ENCODE results near the gene GRIN1.
A peak's percentile ranks its signal among the peaks of the same experiment; 100 is the strongest.

Gene GRIN1

DNA sequence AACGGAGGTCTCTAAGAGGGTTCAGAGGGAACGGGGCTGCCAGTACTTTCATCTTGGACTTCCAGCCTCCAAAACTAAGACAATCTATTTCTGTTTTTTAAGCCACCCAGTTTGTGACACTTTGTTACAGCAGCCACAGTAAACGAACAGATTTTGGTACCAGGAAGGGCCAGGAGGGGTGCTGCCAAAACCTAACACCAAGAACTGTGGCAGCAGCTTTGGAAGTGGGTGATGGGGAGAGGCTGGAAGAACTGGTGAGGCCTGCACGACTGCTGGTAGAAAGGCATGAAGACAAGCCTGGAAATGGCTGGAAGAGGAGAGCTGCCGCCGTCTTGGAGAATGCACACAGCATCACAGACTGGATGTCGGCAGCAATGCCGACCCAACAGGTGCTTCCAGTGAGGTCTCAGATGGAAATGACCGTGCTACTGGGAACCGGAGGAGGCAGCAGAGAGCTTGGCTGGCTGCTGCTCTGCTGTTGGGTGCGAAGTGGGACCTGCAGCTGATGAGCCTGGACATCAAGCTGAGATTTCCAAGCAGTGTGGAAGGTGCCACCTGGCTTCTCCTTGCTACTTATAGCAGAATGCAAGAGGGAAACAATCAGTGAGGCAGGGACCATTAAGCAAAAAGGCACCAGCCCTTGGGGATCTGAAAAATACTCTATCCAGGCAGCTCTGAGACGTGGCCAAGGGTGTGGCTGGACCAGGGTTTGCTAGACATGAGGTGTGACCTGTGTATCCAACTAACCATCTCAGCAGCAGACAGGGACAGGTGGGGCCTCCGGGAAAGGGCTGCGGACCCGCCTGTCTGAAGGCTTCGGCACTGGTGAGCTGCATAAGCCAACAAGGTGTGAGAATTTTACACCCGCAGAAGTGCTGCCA is 37.6 kb downstream of the GRIN1 start:
- H3K4me3 ChIP-seq (ENCODE audit: low read depth, low read length): no peak overlapping the region
- peak; percentile 67 for DNase-seq (ENCODE audit: low read depth)
- TF ChIP-seq, protein P1, sequence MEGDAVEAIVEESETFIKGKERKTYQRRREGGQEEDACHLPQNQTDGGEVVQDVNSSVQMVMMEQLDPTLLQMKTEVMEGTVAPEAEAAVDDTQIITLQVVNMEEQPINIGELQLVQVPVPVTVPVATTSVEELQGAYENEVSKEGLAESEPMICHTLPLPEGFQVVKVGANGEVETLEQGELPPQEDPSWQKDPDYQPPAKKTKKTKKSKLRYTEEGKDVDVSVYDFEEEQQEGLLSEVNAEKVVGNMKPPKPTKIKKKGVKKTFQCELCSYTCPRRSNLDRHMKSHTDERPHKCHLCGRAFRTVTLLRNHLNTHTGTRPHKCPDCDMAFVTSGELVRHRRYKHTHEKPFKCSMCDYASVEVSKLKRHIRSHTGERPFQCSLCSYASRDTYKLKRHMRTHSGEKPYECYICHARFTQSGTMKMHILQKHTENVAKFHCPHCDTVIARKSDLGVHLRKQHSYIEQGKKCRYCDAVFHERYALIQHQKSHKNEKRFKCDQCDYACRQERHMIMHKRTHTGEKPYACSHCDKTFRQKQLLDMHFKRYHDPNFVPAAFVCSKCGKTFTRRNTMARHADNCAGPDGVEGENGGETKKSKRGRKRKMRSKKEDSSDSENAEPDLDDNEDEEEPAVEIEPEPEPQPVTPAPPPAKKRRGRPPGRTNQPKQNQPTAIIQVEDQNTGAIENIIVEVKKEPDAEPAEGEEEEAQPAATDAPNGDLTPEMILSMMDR (conservative IDR thresholded peaks at IDR 0.05; ENCODE audit: low read depth, low read length): peak; percentile 78

DNA sequence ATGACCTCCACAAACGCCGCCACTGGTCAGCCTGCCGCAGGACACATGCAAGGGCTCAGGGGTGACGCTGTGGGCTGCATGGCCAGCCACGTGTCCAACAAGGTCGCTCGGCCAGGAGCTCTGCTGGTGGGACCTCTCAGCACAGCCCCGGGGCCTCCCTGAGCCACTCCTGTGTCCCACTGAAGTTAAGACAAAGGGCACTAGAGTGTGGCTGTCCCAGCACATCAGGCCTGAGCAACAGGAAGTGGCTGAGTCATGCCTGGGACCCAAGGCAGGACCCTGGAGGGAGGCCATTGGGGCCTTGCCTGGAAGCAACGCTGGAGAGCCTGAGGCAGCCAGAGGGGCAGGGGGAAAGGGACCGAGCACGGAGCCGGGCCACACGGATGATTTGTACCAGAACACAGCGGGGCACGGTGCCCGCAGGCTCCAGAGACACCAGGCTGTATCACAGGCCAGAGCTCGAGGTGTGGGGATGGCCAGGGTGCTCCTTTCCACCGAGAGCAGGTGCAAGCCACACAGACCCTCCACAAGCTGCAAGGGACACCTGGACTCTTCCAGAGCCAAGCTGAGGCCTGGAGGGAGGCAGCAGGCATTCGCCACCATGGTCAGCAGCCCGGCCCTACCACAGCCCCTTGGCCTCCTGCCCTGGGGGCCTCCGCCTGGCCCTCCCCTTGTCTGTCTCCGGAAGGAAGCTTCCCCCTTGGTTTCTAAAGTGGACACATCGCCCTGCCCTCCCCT is 39.4 kb downstream of the GRIN1 start:
- no peak overlapping the region for H3K4me3 ChIP-seq (ENCODE audit: low read depth, low read length)
- TF ChIP-seq, protein P1 (conservative IDR thresholded peaks at IDR 0.05; ENCODE audit: low read depth, low read length): no peak
- no peak for DNase-seq (ENCODE audit: low read depth)

DNA sequence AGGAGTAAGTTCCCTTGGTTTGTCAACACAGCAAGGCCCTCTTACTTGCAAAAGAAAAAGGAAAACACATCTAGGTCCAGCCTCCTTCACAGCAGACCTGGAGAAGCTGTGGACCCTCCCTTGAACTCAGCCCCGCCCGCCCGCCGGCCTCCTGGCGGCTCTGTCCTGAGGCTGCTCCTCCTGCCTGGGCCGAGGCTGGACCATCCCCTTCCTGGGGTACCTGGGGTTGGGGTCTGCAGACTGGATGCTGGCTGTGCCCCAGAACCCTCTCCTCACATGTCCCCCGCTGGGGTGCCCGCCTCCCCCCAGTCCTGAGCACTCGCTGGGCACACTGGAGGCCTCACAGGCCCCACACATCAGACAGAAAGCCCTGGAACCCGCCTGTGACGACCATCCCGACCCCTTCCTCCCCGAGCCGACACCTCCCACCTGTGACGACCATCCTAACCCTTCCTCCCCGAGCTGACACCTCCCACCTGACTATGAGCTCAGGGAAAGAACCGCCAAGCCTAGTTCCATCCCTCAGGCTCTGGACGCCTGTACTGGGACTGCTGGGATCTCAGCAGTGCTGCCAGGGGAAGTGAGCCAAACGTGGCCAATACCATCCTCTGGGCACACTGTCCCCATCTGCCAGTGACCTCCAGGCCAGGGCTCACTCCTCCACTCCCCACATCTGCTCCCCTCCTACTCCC is 40.1 kb downstream of the GRIN1 start:
- TF ChIP-seq, protein P1 (conservative IDR thresholded peaks at IDR 0.05; ENCODE audit: low read depth, low read length): no peak
- no peak for DNase-seq (ENCODE audit: low read depth)
- H3K4me3 ChIP-seq (ENCODE audit: low read depth, low read length): no peak overlapping the region

- TF ChIP-seq, protein P1 (conservative IDR thresholded peaks at IDR 0.05; ENCODE audit: low read depth, low read length): no peak
- no peak for DNase-seq (ENCODE audit: low read depth)
- no peak overlapping the region for H3K4me3 ChIP-seq (ENCODE audit: low read depth, low read length)
These were observed 40.8 kb downstream of the GRIN1 start for GRCh38 chr9:137179761-137180160.

DNA sequence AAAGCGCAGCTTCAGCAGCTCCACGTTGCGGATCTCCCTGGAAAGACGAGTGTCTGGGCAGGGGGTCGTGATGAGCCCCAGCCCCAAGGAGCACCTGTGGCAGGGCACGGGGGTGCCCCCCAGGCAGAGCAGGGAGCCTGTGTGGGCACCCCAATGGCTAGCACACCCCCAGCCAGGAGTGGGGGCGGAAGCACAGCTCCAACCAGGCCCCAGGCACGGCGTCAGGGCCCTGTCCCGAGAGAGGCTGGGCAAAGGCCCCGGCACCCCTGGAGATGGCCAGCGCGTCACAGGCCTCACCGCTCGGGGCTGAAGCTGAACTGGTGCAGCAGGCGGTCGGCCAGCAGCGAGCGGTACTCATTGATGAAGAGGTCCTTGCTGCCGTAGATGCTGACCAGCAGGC is 41.5 kb downstream of the GRIN1 start:
- no peak overlapping the region for H3K4me3 ChIP-seq (ENCODE audit: low read depth, low read length)
- TF ChIP-seq, protein P1 (conservative IDR thresholded peaks at IDR 0.05; ENCODE audit: low read depth, low read length): no peak
- DNase-seq (ENCODE audit: low read depth): no peak

GRCh38 chr9:137181680-137182079 is 42.7 kb downstream of the GRIN1 start:
- TF ChIP-seq, protein P1 (conservative IDR thresholded peaks at IDR 0.05; ENCODE audit: low read depth, low read length): no peak

More at GRCh38 chr9:137181680-137182079, 42.7 kb downstream of the GRIN1 start:
- no peak for DNase-seq (ENCODE audit: low read depth)
- H3K4me3 ChIP-seq (ENCODE audit: low read depth, low read length): no peak overlapping the region

All from choroid plexus epithelial cell (primary cell).